ENCODE measurements around the gene TMEM121B. TPM values are rescaled to one million over a fixed set of nuclear protein-coding genes. Genes with fewer than 3 reads are reported as not detected.

Gene TMEM121B
- total and polyA plus RNA-seq, 7 experiments from 2014 or later: 0.13 to 2.6 (median 0.24) TPM; not detected in 2

- H3K27me3 ChIP-seq (ENCODE audit: control insufficient read depth in 2 of 2, insufficient read depth in 2 of 2, low read length in 2 of 2): no peaks in the 10 kb centered on the region
- peaks cover 0 to 7% (median 2%) of the 10 kb centered on the region in 7 donors for H3K4me1 Mint-ChIP-seq
- ChIA-PET CTCF (interaction anchor here (1.0 kb wide), 1 partner anchor 32 kb away, joined by 3 read pairs; no protein-coding TSS in a partner anchor), POLR2A (no interaction called here)
- no peak overlapping the region for H3K27ac ChIP-seq (ENCODE audit: low read depth, low read length)
- H3K36me3 ChIP-seq (ENCODE audit: control insufficient read depth in 2 of 3, insufficient read depth in 3 of 3, low read length in 3 of 3): peaks cover 0 to 78% (median 3%) of the 10 kb centered on the region in 3 experiments
- H3K4me1 ChIP-seq (ENCODE audit: control insufficient read depth in 2 of 2, insufficient read depth in 2 of 2, low read length in 2 of 2): no peaks in the 10 kb centered on the region
- intact Hi-C loops (cut with micrococcal nuclease): no loop called here
- no peaks in the 10 kb centered on the region for H3K27me3 Mint-ChIP-seq
- no peaks in the 10 kb centered on the region for H3K9me3 ChIP-seq (ENCODE audit: control insufficient read depth in 2 of 3, low read length in 3 of 3)
- peak overlapping the region in 2 of 9 donors; percentile 54 to 78 for H3K27ac Mint-ChIP-seq
- peaks cover 9 to 32% (median 17%) of the 10 kb centered on the region in 5 donors for H3K36me3 Mint-ChIP-seq
- ATAC-seq (no peak), DNase-seq (no peak)
- no peak overlapping the region for H3K4me3 Mint-ChIP-seq
- no peak overlapping the region for H3K4me3 ChIP-seq (ENCODE audit: low read length)
- H3K9me3 Mint-ChIP-seq: no peaks in the 10 kb centered on the region
These were observed 21.9 kb upstream of the TMEM121B start for GRCh38 chr22:17143101-17143500.

GRCh38 chr22:17140826-17141766 lies 19.9 kb upstream of the TMEM121B start:
- ATAC-seq (no peak), DNase-seq (no peak)
- Mint-ChIP-seq H3K36me3 (peaks cover 4 to 26% (median 13%) of the 10 kb centered on the region in 5 donors), H3K4me3 (no peak overlapping the region), H3K27ac (peak overlapping the region in 5 of 9 donors; percentile 21 to 87 (median 44)), H3K4me1 (peaks cover 0 to 3% (median 0%) of the 10 kb centered on the region in 7 donors), H3K27me3 (no peaks in the 10 kb centered on the region), H3K9me3 (no peaks in the 10 kb centered on the region)
- no peaks in the 10 kb centered on the region for H3K27me3 ChIP-seq (ENCODE audit: control insufficient read depth in 2 of 2, insufficient read depth in 2 of 2, low read length in 2 of 2)
- intact Hi-C loops (cut with micrococcal nuclease): no loop called here
- H3K9me3 ChIP-seq (ENCODE audit: control insufficient read depth in 2 of 3, low read length in 3 of 3): no peaks in the 10 kb centered on the region
- no peak overlapping the region for H3K27ac ChIP-seq (ENCODE audit: low read depth, low read length)
- no peak overlapping the region for H3K4me3 ChIP-seq (ENCODE audit: low read length)
- no peaks in the 10 kb centered on the region for H3K4me1 ChIP-seq (ENCODE audit: control insufficient read depth in 2 of 2, insufficient read depth in 2 of 2, low read length in 2 of 2)
- CTCF ChIA-PET: no interaction called here
- POLR2A ChIA-PET: no interaction called here
- H3K36me3 ChIP-seq (ENCODE audit: control insufficient read depth in 2 of 3, insufficient read depth in 3 of 3, low read length in 3 of 3): peaks cover 0 to 77% (median 0%) of the 10 kb centered on the region in 3 experiments

GRCh38 chr22:17140022-17140421 lies 18.9 kb upstream of the TMEM121B start:
- intact Hi-C loops (cut with micrococcal nuclease): no loop called here
- peaks cover 0 to 66% (median 0%) of the 10 kb centered on the region in 3 experiments for H3K36me3 ChIP-seq (ENCODE audit: control insufficient read depth in 2 of 3, insufficient read depth in 3 of 3, low read length in 3 of 3)
- H3K4me3 ChIP-seq (ENCODE audit: low read length): no peak overlapping the region
- CTCF ChIA-PET: no interaction called here
- H3K4me1 ChIP-seq (ENCODE audit: control insufficient read depth in 2 of 2, insufficient read depth in 2 of 2, low read length in 2 of 2): no peaks in the 10 kb centered on the region
- Mint-ChIP-seq H3K27ac (peak overlapping the region in 4 of 9 donors; percentile 17 to 87 (median 43)), H3K36me3 (peaks cover 4 to 26% (median 13%) of the 10 kb centered on the region in 5 donors), H3K27me3 (no peaks in the 10 kb centered on the region), H3K4me3 (no peak overlapping the region), H3K4me1 (peaks cover 0 to 3% (median 0%) of the 10 kb centered on the region in 7 donors), H3K9me3 (no peaks in the 10 kb centered on the region)
- DNase-seq (no peak), ATAC-seq (no peak)
- POLR2A ChIA-PET: no interaction called here
- H3K27me3 ChIP-seq (ENCODE audit: control insufficient read depth in 2 of 2, insufficient read depth in 2 of 2, low read length in 2 of 2): no peaks in the 10 kb centered on the region
- no peak overlapping the region for H3K27ac ChIP-seq (ENCODE audit: low read depth, low read length)
- H3K9me3 ChIP-seq (ENCODE audit: control insufficient read depth in 2 of 3, low read length in 3 of 3): no peaks in the 10 kb centered on the region

- Histone ChIP-seq H3K27me3 (ENCODE audit: control insufficient read depth in 2 of 2, insufficient read depth in 2 of 2, low read length in 2 of 2) (no peaks in the 10 kb centered on the region), H3K9me3 (ENCODE audit: control insufficient read depth in 2 of 3, low read length in 3 of 3) (no peaks in the 10 kb centered on the region), H3K27ac (ENCODE audit: low read depth, low read length) (no peak overlapping the region), H3K4me3 (ENCODE audit: low read length) (no peak overlapping the region), H3K36me3 (ENCODE audit: control insufficient read depth in 2 of 3, insufficient read depth in 3 of 3, low read length in 3 of 3) (peaks cover 0 to 54% (median 0%) of the 10 kb centered on the region in 3 experiments), H3K4me1 (ENCODE audit: control insufficient read depth in 2 of 2, insufficient read depth in 2 of 2, low read length in 2 of 2) (no peaks in the 10 kb centered on the region)
- POLR2A ChIA-PET: interaction anchor here (0.6 kb wide), 1 partner anchor 477 kb away, joined by 3 read pairs; no protein-coding TSS in a partner anchor
- Mint-ChIP-seq H3K9me3 (no peaks in the 10 kb centered on the region), H3K4me1 (peaks cover 0 to 3% (median 0%) of the 10 kb centered on the region in 7 donors), H3K27me3 (no peaks in the 10 kb centered on the region), H3K36me3 (peaks cover 4 to 22% (median 12%) of the 10 kb centered on the region in 5 donors), H3K27ac (peak overlapping the region in 2 of 9 donors; percentile 58 to 69), H3K4me3 (no peak overlapping the region)
- no peak for DNase-seq
- ATAC-seq: no peak
- intact Hi-C loops (cut with micrococcal nuclease): no loop called here
- CTCF ChIA-PET: no interaction called here
These were observed 17.4 kb upstream of the TMEM121B start for GRCh38 chr22:17138513-17138912.

GRCh38 chr22:17137861-17138425 lies 16.8 kb upstream of the TMEM121B start:
- ChIA-PET CTCF (no interaction called here), POLR2A (interaction anchor here (0.6 kb wide), 1 partner anchor 477 kb away, joined by 3 read pairs; no protein-coding TSS in a partner anchor)
- peaks cover 0 to 49% (median 0%) of the 10 kb centered on the region in 3 experiments for H3K36me3 ChIP-seq (ENCODE audit: control insufficient read depth in 2 of 3, insufficient read depth in 3 of 3, low read length in 3 of 3)
- no peak for ATAC-seq
- peaks cover 4 to 22% (median 11%) of the 10 kb centered on the region in 5 donors for H3K36me3 Mint-ChIP-seq
- no peaks in the 10 kb centered on the region for H3K27me3 ChIP-seq (ENCODE audit: control insufficient read depth in 2 of 2, insufficient read depth in 2 of 2, low read length in 2 of 2)
- intact Hi-C loops (cut with micrococcal nuclease): no loop called here
- no peak overlapping the region for H3K27ac ChIP-seq (ENCODE audit: low read depth, low read length)
- H3K4me3 ChIP-seq (ENCODE audit: low read length): no peak overlapping the region
- no peak overlapping the region for H3K4me3 Mint-ChIP-seq
- H3K4me1 ChIP-seq (ENCODE audit: control insufficient read depth in 2 of 2, insufficient read depth in 2 of 2, low read length in 2 of 2): no peaks in the 10 kb centered on the region
- no peaks in the 10 kb centered on the region for H3K9me3 Mint-ChIP-seq
- H3K4me1 Mint-ChIP-seq: peaks cover 0 to 3% (median 0%) of the 10 kb centered on the region in 7 donors
- no peaks in the 10 kb centered on the region for H3K27me3 Mint-ChIP-seq
- no peak overlapping the region for H3K27ac Mint-ChIP-seq
- no peak for DNase-seq
- H3K9me3 ChIP-seq (ENCODE audit: control insufficient read depth in 2 of 3, low read length in 3 of 3): no peaks in the 10 kb centered on the region

- Mint-ChIP-seq H3K9me3 (no peaks in the 10 kb centered on the region), H3K27ac (peak overlapping the region in 6 of 9 donors; percentile 9 to 50 (median 42)), H3K36me3 (peaks cover 4 to 19% (median 11%) of the 10 kb centered on the region in 5 donors), H3K27me3 (no peaks in the 10 kb centered on the region), H3K4me3 (no peak overlapping the region), H3K4me1 (peaks cover 0 to 3% (median 0%) of the 10 kb centered on the region in 7 donors)
- H3K9me3 ChIP-seq (ENCODE audit: control insufficient read depth in 2 of 3, low read length in 3 of 3): no peaks in the 10 kb centered on the region
- ATAC-seq (no peak), DNase-seq (no peak)
- ChIA-PET POLR2A (no interaction called here), CTCF (no interaction called here)
- H3K27me3 ChIP-seq (ENCODE audit: control insufficient read depth in 2 of 2, insufficient read depth in 2 of 2, low read length in 2 of 2): no peaks in the 10 kb centered on the region
- no peak overlapping the region for H3K27ac ChIP-seq (ENCODE audit: low read depth, low read length)
- peaks cover 0 to 41% (median 0%) of the 10 kb centered on the region in 3 experiments for H3K36me3 ChIP-seq (ENCODE audit: control insufficient read depth in 2 of 3, insufficient read depth in 3 of 3, low read length in 3 of 3)
- no peak overlapping the region for H3K4me3 ChIP-seq (ENCODE audit: low read length)
- intact Hi-C loops (cut with micrococcal nuclease): no loop called here
- no peaks in the 10 kb centered on the region for H3K4me1 ChIP-seq (ENCODE audit: control insufficient read depth in 2 of 2, insufficient read depth in 2 of 2, low read length in 2 of 2)
These were observed 16.0 kb upstream of the TMEM121B start for GRCh38 chr22:17137170-17137569.
